Stimulated activated naive CD4-positive, alpha-beta T cell treated with Interleukin-2 at 50 U/mL for 16 hours (primary cell): ENCODE measurements around the gene AFTPH.

Source experiments
- DNase-seq: peaks from one replicate; lab custom pipeline; 2025; lab: John Stamatoyannopoulos, UW

Gene AFTPH

GRCh38 chr2:64632835-64633819, 109.0 kb downstream of the AFTPH start:
- DNase-seq: no peak

DNA sequence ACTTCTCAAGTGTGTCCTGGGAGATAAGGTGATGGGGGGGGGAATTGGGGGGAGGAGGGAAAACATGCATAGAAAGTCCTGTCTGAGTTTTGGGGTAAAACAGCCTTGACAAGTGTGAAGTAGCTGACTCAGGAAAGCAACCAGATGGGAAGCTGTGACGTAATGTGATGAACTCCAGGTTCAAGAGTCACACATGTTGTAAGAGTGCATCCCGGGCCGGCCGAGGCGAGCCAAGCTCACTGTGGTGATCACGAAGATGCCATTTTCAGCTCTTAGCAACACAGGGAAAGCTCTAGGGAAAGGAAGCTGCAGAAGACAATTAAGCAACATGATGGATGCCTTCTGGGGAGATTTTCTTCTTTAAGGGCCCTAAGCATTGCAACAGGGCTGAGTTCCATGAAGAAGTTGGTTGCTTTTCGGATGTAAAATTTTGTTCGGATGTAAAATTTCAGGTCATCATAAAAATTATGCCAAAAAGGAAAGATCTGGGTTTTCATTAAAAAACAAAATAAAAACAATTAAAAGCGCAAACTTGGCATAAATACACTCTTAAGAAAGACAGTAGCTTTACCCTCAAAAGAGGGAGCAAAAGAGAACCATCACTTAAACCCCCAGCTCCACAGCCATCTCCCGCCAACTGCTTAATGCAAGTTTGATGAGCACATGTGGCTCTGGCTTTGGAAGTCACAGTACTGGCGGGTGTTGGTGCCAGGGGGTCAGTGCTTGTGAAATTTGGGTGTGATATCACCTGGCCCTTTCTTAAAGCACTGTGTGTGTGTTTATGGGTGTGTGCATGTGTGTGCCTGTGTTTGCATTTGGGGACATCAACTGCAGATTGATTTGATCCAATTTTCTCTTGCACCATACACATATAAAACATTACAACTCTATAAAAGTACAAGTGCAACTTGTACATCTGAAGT, 110.5 kb downstream of the AFTPH start:
- no peak for DNase-seq

- no peak for DNase-seq
Observed at GRCh38 chr2:64635976-64636911, 112.1 kb downstream of the AFTPH start.

DNA sequence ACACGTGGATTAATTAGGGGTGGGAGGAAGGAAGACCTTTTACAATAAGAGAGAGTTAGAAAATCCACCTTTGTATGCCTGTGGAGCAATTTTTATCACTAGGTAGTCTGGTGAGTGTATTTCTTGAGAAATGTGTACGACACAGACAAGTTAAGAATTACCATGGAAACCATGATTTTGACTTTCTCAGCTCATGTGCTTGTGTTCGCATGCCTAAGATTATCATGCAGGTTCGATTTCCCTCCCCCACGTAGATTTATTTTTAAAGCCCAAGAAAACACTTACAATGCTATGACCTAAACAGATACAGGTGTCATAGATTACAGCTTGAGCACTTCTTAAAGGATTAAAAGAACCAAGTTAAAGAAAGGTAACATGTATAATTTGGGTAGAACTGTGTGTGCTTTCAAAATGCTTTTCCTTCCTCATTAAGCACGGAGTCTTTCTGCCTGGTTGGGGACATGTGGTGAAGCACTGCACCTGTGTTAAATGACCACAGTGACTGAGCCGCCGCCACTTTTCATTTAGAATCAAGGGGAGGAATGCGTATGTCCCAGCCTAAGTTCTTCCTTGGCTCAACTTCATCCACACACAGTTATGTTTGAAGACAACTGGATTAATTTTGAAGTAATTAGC, 113.0 kb downstream of the AFTPH start:
- no peak for DNase-seq

- no peak for DNase-seq
Observed at GRCh38 chr2:64637931-64638330, 113.8 kb downstream of the AFTPH start.

DNA sequence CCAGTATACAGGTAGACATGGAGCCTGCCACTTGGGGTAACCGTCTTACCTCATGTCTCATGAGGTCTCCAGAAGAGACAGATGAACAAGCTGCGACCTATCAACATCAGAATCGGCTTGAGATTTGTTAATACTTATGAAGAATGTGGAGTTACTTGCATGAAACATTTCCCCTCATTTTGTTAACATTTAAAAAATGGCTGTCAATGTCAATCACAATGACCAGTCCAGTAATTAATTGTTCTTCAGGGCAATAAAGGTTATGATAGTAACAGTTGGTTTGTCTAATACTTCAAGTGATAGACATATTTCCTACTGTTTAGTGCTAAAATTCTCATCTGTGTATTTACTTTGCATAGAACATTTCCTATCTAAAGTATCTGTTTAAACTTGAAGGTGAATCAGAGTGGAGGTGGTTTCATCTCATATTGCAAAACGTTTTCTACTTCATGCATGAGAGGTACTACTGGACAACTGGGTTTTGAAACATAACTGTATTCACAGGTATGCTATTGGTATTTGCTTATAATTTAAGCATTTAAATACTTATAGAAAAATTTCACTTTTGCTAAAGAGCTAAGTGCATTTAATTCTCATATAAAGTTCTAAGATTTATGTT, 114.5 kb downstream of the AFTPH start:
- no peak for DNase-seq

GRCh38 chr2:64639691-64640090, 115.6 kb downstream of the AFTPH start:
- DNase-seq: no peak

GRCh38 chr2:64640153-64641044, 116.3 kb downstream of the AFTPH start:
- DNase-seq: no peak

GRCh38 chr2:64641599-64641998, 117.5 kb downstream of the AFTPH start:
- no peak for DNase-seq
